Parathyroid adenoma (tissue), 2 donors: ENCODE measurements around the gene CYP21A2.
"Not testable (repeated sequence)": the region's sequence is repeated elsewhere in the genome, so short reads cannot be mapped to it uniquely, and the experiment has no call there.

Experiments
- H2AFZ ChIP-seq: fragments of 300-600 bp; sonication (generic); one replicate; pipeline ENCODE4 v1.7.0; 2017; ENCODE audit warnings: antibody characterized with exemption, mild to moderate bottlenecking
- H3K27ac ChIP-seq: fragments of 300-600 bp; sonication (generic); one replicate; pipeline ENCODE4 v1.7.0; 2017
- H3K27me3 ChIP-seq: fragments of 300-600 bp; sonication (generic); one replicate; pipeline ENCODE4 v1.7.0; 2017; ENCODE audit warnings: low read length; ENCODE audit not compliant: control insufficient read depth, insufficient read depth
- H3K36me3 ChIP-seq: fragments of 300-600 bp; sonication (generic); one replicate; pipeline ENCODE4 v1.7.0; 2017; ENCODE audit warnings: low read length; ENCODE audit not compliant: control insufficient read depth, insufficient read depth
- H3K4me1 ChIP-seq: fragments of 300-600 bp; sonication (generic); one replicate; pipeline ENCODE4 v1.7.0; 2017; ENCODE audit warnings: control low read depth
- H3K4me2 ChIP-seq: fragments of 300-600 bp; sonication (generic); one replicate; pipeline ENCODE4 v1.7.0; 2017; ENCODE audit warnings: low read length
- H3K4me3 ChIP-seq: fragments of 300-600 bp; sonication (generic); one replicate; pipeline ENCODE4 v1.7.0; 2017; ENCODE audit warnings: low read depth, low read length
- H3K79me2 ChIP-seq: fragments of 300-600 bp; sonication (generic); one replicate; pipeline ENCODE4 v1.7.0; 2017; ENCODE audit warnings: control low read depth
- H3K9ac ChIP-seq: fragments of 300-600 bp; sonication (generic); one replicate; pipeline ENCODE4 v1.7.0; 2017; ENCODE audit warnings: mild to moderate bottlenecking
- H3K9me3 ChIP-seq: fragments of 300-600 bp; sonication (generic); one replicate; pipeline ENCODE4 v1.7.0; 2017; ENCODE audit warnings: low read length; ENCODE audit not compliant: control insufficient read depth
- CTCF ChIP-seq: fragments of 300-600 bp; sonication (generic); IDR thresholded peaks from one replicate; pipeline ENCODE4 v1.7.0; 2017; ENCODE audit warnings: antibody characterized with exemption, mild to moderate bottlenecking
- donor health status: primary hyperparathyroidism.

Gene CYP21A2

DNA sequence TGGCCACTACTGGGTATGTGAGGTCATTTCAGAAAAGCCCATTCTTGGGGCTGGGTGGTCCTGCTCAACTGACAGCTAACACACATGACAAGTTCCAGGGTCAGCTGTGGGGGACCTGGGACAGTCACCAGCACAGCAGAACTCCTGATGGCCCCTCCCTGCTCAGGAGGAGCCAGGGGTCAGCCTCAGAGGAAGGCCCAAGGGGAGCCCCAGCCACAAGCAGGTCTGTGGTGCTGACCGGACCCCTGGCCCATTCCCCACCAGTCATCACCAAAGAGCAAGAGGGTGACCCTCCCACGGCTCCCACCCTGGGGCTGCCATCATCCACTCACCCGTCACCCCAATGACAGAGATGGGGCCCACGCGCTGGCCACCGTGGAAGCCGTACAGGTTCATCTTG is 18.0 kb downstream of the CYP21A2 start:
- H3K9ac ChIP-seq: no peak overlapping the region
- H3K4me2 ChIP-seq: no peak overlapping the region
- H3K36me3 ChIP-seq: no peaks in the 10 kb centered on the region
- no peak overlapping the region for H3K4me3 ChIP-seq
- H3K27me3 ChIP-seq: no peaks in the 10 kb centered on the region
- no peaks in the 10 kb centered on the region for H3K9me3 ChIP-seq
- H2AFZ ChIP-seq: no peak overlapping the region
- H3K79me2 ChIP-seq: no peaks in the 10 kb centered on the region
- no peak for TF ChIP-seq CTCF
- no peak overlapping the region for H3K27ac ChIP-seq
- H3K4me1 ChIP-seq: no peaks in the 10 kb centered on the region

DNA sequence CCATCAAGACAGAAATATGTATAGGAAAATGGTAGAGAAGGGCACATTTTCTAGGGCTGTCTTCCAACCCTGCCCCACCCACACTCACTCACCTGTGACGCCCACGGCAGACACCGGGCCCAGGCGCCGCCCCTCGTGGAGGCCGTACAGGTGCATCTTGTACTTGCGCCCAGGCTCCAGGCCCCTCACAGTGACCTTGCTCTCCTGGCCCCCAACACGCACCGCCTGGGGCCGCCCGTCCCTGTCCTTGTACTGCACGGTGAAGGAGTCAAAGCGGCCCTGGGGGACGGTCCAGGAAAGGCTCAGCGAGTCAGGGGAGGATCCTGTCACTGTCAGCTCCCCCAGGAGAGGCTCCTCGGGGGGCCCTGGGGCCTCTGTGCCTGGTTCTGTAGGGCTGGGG is 19.8 kb downstream of the CYP21A2 start:
- no peak for TF ChIP-seq CTCF
- Histone ChIP-seq H3K27me3 (no peaks in the 10 kb centered on the region), H3K4me2 (no peak overlapping the region), H3K36me3 (no peaks in the 10 kb centered on the region), H3K27ac (no peak overlapping the region), H3K4me1 (no peaks in the 10 kb centered on the region), H3K9me3 (no peaks in the 10 kb centered on the region), H3K79me2 (no peaks in the 10 kb centered on the region), H3K4me3 (no peak overlapping the region), H3K9ac (no peak overlapping the region), H2AFZ (no peak overlapping the region)

- H2AFZ ChIP-seq: no peak overlapping the region
- no peaks in the 10 kb centered on the region for H3K9me3 ChIP-seq
- no peak for TF ChIP-seq CTCF
- no peaks in the 10 kb centered on the region for H3K4me1 ChIP-seq
- no peak overlapping the region for H3K4me3 ChIP-seq
- no peaks in the 10 kb centered on the region for H3K36me3 ChIP-seq
- H3K27ac ChIP-seq: no peak overlapping the region
- no peaks in the 10 kb centered on the region for H3K27me3 ChIP-seq
- H3K79me2 ChIP-seq: no peaks in the 10 kb centered on the region
- no peak overlapping the region for H3K9ac ChIP-seq
- H3K4me2 ChIP-seq: no peak overlapping the region
Observed at GRCh38 chr6:32058511-32058963, 20.3 kb downstream of the CYP21A2 start.

GRCh38 chr6:32060966-32061655 is 22.9 kb downstream of the CYP21A2 start:
- H2AFZ ChIP-seq: no peak overlapping the region
- no peaks in the 10 kb centered on the region for H3K4me1 ChIP-seq
- H3K27ac ChIP-seq: no peak overlapping the region
- H3K9me3 ChIP-seq: no peaks in the 10 kb centered on the region
- no peak overlapping the region for H3K9ac ChIP-seq
- TF ChIP-seq CTCF: no peak
- no peaks in the 10 kb centered on the region for H3K36me3 ChIP-seq
- H3K27me3 ChIP-seq: no peaks in the 10 kb centered on the region
- H3K4me3 ChIP-seq: no peak overlapping the region
- H3K4me2 ChIP-seq: no peak overlapping the region
- H3K79me2 ChIP-seq: no peaks in the 10 kb centered on the region

GRCh38 chr6:32064706-32065105 is 26.5 kb downstream of the CYP21A2 start:
- Histone ChIP-seq H3K79me2 (no peaks in the 10 kb centered on the region), H3K9me3 (no peaks in the 10 kb centered on the region), H3K4me1 (no peaks in the 10 kb centered on the region), H3K4me3 (no peak overlapping the region), H2AFZ (no peak overlapping the region), H3K36me3 (no peaks in the 10 kb centered on the region), H3K27me3 (no peaks in the 10 kb centered on the region), H3K27ac (no peak overlapping the region), H3K9ac (no peak overlapping the region), H3K4me2 (no peak overlapping the region)
- TF ChIP-seq CTCF: no peak

DNA sequence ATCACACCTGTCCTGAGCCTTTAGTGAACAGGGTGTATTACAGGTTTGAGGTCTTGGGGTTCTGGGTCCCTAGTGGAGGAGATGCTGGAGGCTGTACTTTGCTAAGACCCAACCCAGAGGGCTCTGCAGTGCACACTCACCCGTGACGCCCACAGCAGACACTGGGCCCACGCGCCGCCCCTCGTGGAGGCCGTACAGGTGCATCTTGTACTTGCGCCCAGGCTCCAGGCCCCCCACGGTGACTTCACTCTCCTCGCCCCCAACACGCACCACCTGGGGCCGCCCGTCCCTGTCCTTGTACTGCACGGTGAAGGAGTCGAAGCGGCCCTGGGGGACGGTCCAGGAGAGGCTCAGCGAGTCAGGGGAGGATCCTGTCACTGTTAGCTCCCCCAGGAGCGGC is 29.3 kb downstream of the CYP21A2 start:
- not testable (repeated sequence) for H3K9me3 ChIP-seq, H3K36me3 ChIP-seq

GRCh38 chr6:32068315-32068714 is 30.1 kb downstream of the CYP21A2 start:
- H3K9me3 ChIP-seq, H3K27me3 ChIP-seq, H3K79me2 ChIP-seq, H3K4me3 ChIP-seq, H3K27ac ChIP-seq, H2AFZ ChIP-seq, H3K4me1 ChIP-seq, H3K9ac ChIP-seq, H3K4me2 ChIP-seq, H3K36me3 ChIP-seq: not testable (repeated sequence)

More for the DNA sequence above, 29.3 kb downstream of the CYP21A2 start:
- H2AFZ ChIP-seq, H3K27ac ChIP-seq, H3K4me2 ChIP-seq, H3K27me3 ChIP-seq, H3K9ac ChIP-seq, H3K4me1 ChIP-seq, H3K79me2 ChIP-seq, H3K4me3 ChIP-seq: not testable (repeated sequence)
